ENCODE results near the gene TCF3.

DNA sequence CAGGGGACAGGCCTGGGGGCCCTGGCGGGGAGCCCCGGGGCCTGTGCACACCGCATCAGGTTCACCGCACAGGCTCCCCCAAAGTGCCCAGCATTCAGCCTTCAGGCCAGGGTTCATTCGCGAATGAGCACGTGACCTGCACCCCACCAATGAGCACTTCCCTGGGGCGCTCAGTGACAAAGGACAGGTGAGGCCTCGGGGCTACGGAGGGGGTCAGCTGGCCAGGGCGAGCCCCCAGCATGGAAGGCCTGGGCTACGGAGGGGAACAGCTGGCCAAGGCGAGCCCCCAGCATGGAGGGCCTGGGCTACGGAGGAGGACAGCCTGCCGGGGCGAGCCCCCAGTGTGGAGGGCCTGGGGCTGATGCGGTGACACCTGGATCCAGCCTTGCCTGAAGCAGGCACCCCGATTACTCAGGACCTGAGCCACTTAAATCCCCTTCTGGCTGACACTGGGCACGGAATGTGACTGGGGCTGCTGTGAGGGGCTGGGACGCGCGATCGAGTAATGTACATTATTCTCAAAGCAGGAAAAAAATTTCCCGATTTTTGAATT is 23.1 kb downstream of the TCF3 start:
- TF ChIP-seq, protein P1, sequence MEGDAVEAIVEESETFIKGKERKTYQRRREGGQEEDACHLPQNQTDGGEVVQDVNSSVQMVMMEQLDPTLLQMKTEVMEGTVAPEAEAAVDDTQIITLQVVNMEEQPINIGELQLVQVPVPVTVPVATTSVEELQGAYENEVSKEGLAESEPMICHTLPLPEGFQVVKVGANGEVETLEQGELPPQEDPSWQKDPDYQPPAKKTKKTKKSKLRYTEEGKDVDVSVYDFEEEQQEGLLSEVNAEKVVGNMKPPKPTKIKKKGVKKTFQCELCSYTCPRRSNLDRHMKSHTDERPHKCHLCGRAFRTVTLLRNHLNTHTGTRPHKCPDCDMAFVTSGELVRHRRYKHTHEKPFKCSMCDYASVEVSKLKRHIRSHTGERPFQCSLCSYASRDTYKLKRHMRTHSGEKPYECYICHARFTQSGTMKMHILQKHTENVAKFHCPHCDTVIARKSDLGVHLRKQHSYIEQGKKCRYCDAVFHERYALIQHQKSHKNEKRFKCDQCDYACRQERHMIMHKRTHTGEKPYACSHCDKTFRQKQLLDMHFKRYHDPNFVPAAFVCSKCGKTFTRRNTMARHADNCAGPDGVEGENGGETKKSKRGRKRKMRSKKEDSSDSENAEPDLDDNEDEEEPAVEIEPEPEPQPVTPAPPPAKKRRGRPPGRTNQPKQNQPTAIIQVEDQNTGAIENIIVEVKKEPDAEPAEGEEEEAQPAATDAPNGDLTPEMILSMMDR (IDR thresholded peaks at IDR 0.05; ENCODE audit: poor library complexity): no peak
- no peak for TF ChIP-seq EZH2phosphoT487 (IDR thresholded peaks at IDR 0.05; ENCODE audit: low read depth, severe bottlenecking, unreplicated experiment)

Measured in hepatocyte (in vitro differentiated cells).